Endodermal cell (in vitro differentiated cells): ENCODE results near the gene ELP4. TPM values are rescaled to one million over a fixed set of nuclear protein-coding genes. Genes with fewer than 3 reads are reported as not detected.

ENCODE experiments used
- DNase-seq: peaks from one replicate; pipeline ENCODE4 v3.0.0-alpha.2; 2017
- H3K27ac ChIP-seq: 2 replicates; pipeline ENCODE4 v1.5.1; 2013; ENCODE audit warnings: mild to moderate bottlenecking, low read depth, low read length, moderate library complexity
- H3K27me3 ChIP-seq: 2 replicates; pipeline ENCODE4 v1.6.1; 2013; ENCODE audit warnings: mild to moderate bottlenecking, low read length, moderate library complexity; ENCODE audit not compliant: insufficient read depth, control insufficient read depth, poor library complexity, severe bottlenecking
- H3K36me3 ChIP-seq: 2 replicates; pipeline ENCODE4 v1.7.0; 2013; ENCODE audit warnings: mild to moderate bottlenecking, low read length, moderate library complexity; ENCODE audit not compliant: control insufficient read depth, insufficient read depth
- H3K4me1 ChIP-seq: one replicate; pipeline ENCODE4 v1.7.0; 2013; ENCODE audit warnings: low read length; ENCODE audit not compliant: control insufficient read depth, insufficient read depth
- H3K4me3 ChIP-seq: 2 replicates; pipeline ENCODE4 v1.5.1; 2013; ENCODE audit warnings: mild to moderate bottlenecking, low read length, moderate library complexity
- H3K9ac ChIP-seq: 2 replicates; pipeline ENCODE4 v1.6.1; 2013; ENCODE audit warnings: mild to moderate bottlenecking, low read length, moderate library complexity; ENCODE audit not compliant: poor library complexity, severe bottlenecking; ENCODE audit errors: extremely low read depth
- H3K9me3 ChIP-seq: 2 replicates; pipeline ENCODE4 v1.6.1; 2013; ENCODE audit warnings: mild to moderate bottlenecking, low read length, moderate library complexity; ENCODE audit not compliant: control insufficient read depth
- H3K27ac Mint-ChIP-seq: 2 replicates; pipeline ENCODE4 v1.8.0; 2020; ENCODE audit warnings: mixed read lengths
- H3K27me3 Mint-ChIP-seq: 2 replicates; pipeline ENCODE4 v1.8.0; 2021; ENCODE audit warnings: mild to moderate bottlenecking, mixed read lengths; ENCODE audit not compliant: insufficient read depth
- H3K36me3 Mint-ChIP-seq: 2 replicates; pipeline ENCODE4 v1.8.0; 2020; ENCODE audit warnings: low read depth, mixed read lengths
- H3K4me1 Mint-ChIP-seq: 2 replicates; pipeline ENCODE4 v1.8.0; 2020; ENCODE audit warnings: mixed read lengths
- H3K4me3 Mint-ChIP-seq: 2 replicates; pipeline ENCODE4 v1.8.0; 2020; ENCODE audit warnings: mild to moderate bottlenecking, moderate library complexity, mixed read lengths
- H3K9me3 Mint-ChIP-seq: 2 replicates; pipeline ENCODE4 v1.8.0; 2020; ENCODE audit warnings: mild to moderate bottlenecking, mixed read lengths
- WGBS, 2 experiments: methylation state at CpG; one replicate each; pipeline versions ENCODE4 v1.1.5 to v1.1.7; 2013; ENCODE audit warnings: missing lambda C conversion rate in 2 of 2, mixed read lengths in 1 of 2; ENCODE audit not compliant: insufficient coverage in 1 of 2, insufficient read length in 1 of 2; 5-methylcytosine and 5-hydroxymethylcytosine counted together
- total RNA-seq, 2 donors: library from RNA; stranded (reverse); fragmentation: NEBNext Ultra II Directional in 1 of 2; extraction: Animal tissue kit (Norgen Biotek cat#: 25700) in 1 of 2; gene quantifications; 2 replicates in 1 of 2; 3 replicates in 1 of 2; pipeline ENCODE4 v1.2.1, GENCODE V29; 2021
- TF ChIP-seq, protein P1 (sequence below): fragments of 200-600 bp; sonication (generic); conservative IDR thresholded peaks from 2 replicates; pipeline ENCODE4 v1.5.0; 2021; ENCODE audit warnings: antibody characterized with exemption, mild to moderate bottlenecking

Gene ELP4
- total RNA-seq, 2 donors from 2014 or later, result 19.1 to 25.2 TPM

DNA sequence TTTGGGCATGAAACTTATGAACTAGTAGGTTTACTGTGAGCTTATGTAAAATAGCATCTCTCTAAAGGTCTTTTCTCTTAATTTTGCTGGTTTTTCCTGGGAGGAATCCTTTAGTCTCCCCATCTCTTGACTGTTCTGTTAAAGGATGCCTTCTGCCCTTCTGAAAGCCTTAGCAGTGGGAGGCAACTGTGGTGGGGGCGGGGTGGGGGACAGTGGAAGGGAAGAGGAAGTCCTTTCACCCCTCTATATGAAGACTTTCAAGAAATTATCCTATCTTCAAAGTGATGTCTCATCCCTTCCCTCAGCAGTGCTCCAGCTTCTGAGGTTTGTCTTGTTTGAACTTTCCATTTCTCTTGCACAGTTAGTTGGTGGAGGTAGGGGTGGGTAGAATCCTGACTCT, 73.1 kb downstream of the ELP4 start:
- Mint-ChIP-seq H3K4me3 (no peak overlapping the region), H3K9me3 (peaks cover 9% of the 10 kb centered on the region), H3K27me3 (no peaks in the 10 kb centered on the region), H3K27ac (no peak overlapping the region), H3K4me1 (no peaks in the 10 kb centered on the region), H3K36me3 (no peaks in the 10 kb centered on the region)
- H3K4me3 ChIP-seq, result no peak overlapping the region
- DNase-seq, result no peak
- WGBS, 2 experiments, result no CpG with 5 or more reads among the region's 1 CpG
- no peaks in the 10 kb centered on the region for H3K36me3 ChIP-seq
- H3K4me1 ChIP-seq, result no peaks in the 10 kb centered on the region
- H3K9me3 ChIP-seq, result no peaks in the 10 kb centered on the region
- H3K27me3 ChIP-seq, result no peaks in the 10 kb centered on the region
- TF ChIP-seq, protein P1, sequence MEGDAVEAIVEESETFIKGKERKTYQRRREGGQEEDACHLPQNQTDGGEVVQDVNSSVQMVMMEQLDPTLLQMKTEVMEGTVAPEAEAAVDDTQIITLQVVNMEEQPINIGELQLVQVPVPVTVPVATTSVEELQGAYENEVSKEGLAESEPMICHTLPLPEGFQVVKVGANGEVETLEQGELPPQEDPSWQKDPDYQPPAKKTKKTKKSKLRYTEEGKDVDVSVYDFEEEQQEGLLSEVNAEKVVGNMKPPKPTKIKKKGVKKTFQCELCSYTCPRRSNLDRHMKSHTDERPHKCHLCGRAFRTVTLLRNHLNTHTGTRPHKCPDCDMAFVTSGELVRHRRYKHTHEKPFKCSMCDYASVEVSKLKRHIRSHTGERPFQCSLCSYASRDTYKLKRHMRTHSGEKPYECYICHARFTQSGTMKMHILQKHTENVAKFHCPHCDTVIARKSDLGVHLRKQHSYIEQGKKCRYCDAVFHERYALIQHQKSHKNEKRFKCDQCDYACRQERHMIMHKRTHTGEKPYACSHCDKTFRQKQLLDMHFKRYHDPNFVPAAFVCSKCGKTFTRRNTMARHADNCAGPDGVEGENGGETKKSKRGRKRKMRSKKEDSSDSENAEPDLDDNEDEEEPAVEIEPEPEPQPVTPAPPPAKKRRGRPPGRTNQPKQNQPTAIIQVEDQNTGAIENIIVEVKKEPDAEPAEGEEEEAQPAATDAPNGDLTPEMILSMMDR, result no peak
- no peak overlapping the region for H3K27ac ChIP-seq
- no peak overlapping the region for H3K9ac ChIP-seq

DNA sequence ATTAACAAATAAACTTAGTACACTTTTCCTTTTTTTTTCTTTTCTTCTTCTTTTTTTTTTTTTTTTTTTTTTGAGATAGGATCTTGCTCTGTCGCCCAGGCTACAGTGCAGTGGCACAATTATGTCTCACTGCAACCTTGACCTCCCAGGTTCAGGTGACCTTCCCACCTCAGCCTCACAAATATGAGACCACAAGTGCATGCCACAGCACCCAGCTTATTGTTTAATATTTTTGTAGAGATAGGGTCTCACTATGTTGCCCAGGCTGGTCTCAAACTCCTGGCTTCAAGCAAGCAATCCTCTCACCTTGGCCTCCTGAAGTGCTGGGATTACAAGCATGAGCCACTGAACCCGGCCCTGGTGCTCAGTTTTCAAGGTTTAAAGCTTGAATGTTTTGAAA, 88.9 kb downstream of the ELP4 start:
- Histone ChIP-seq H3K9me3 (peaks cover 23% of the 10 kb centered on the region), H3K27ac (no peak overlapping the region), H3K4me1 (no peaks in the 10 kb centered on the region), H3K36me3 (no peaks in the 10 kb centered on the region), H3K27me3 (no peaks in the 10 kb centered on the region), H3K4me3 (no peak overlapping the region), H3K9ac (no peak overlapping the region)
- Mint-ChIP-seq H3K4me3 (no peak overlapping the region), H3K36me3 (peaks cover 15% of the 10 kb centered on the region), H3K4me1 (peaks cover 6% of the 10 kb centered on the region), H3K27ac (no peak overlapping the region), H3K27me3 (no peaks in the 10 kb centered on the region), H3K9me3 (peaks cover 10% of the 10 kb centered on the region)
- TF ChIP-seq, protein P1, result no peak
- no peak for DNase-seq
- WGBS, 2 experiments, result 89 to 90% methylated on average over 1 to 2 of the region's 2 CpGs

DNA sequence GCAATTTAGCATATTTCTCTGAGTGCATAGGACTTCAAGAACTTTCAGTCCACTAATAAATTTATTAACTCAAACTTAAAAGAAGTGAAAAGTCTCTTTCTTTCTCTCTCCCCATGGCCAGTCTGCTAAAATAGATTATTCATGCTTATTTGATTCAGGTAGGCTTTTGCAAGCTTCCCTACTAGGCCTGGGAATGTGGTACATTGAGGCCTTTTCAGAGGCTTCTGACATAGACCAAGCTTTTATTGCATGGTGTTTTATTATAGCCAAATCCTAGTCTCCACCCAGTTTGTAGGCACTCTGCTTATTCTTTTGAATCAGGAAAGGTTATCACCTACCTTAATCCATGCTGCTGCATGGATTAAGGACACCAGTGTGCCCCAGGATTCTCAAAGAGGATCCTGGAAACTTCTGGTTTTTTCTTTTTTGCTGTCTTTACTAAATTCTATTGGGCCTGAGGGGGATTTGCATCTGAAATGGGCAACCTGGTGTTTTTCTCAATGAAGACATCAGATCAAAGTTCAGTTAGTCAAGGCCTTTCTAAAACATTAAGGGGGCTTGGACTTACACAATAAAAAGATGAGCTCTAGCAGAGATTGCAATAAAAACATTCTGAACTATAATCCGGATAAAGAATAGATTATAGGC, 92.2 kb downstream of the ELP4 start:
- no peak overlapping the region for H3K4me3 Mint-ChIP-seq
- peak overlapping the region; percentile 5 for H3K27ac ChIP-seq
- H3K36me3 Mint-ChIP-seq, result peaks cover 15% of the 10 kb centered on the region
- H3K9ac ChIP-seq, result no peak overlapping the region
- H3K4me1 Mint-ChIP-seq, result peaks cover 12% of the 10 kb centered on the region
- H3K27ac Mint-ChIP-seq, result no peak overlapping the region
- no peaks in the 10 kb centered on the region for H3K36me3 ChIP-seq
- peaks cover 10% of the 10 kb centered on the region for H3K9me3 Mint-ChIP-seq
- H3K4me3 ChIP-seq, result no peak overlapping the region
- TF ChIP-seq, protein P1, result no peak
- H3K27me3 Mint-ChIP-seq, result no peaks in the 10 kb centered on the region
- H3K4me1 ChIP-seq, result peaks cover 3% of the 10 kb centered on the region
- H3K9me3 ChIP-seq, result peaks cover 23% of the 10 kb centered on the region
- no peaks in the 10 kb centered on the region for H3K27me3 ChIP-seq
- DNase-seq, result no peak
- WGBS, 2 experiments, result 100% methylated on average over 1 of the region's 1 CpG; no CpG with 5 or more reads in 1 of the 2 experiments
